Colonic mucosa (tissue), 4 donors: ENCODE data around the gene PLGLB2. TPM values are rescaled to one million over a fixed set of nuclear protein-coding genes. Genes with fewer than 3 reads are reported as not detected.
"Not testable (repeated sequence)": the region's sequence is repeated elsewhere in the genome, so short reads cannot be mapped to it uniquely, and the experiment has no call there.

Experiments used
- DNase-seq: peaks from one replicate; pipeline ENCODE4 v3.0.0-alpha.2; 2020
- H3K27ac ChIP-seq: fragments of 200-600 bp; one replicate; pipeline ENCODE4 v1.8.0; 2021
- H3K27me3 ChIP-seq: fragments of 200-600 bp; one replicate; pipeline ENCODE4 v1.8.0; 2021
- H3K36me3 ChIP-seq: fragments of 200-600 bp; one replicate; pipeline ENCODE4 v1.8.0; 2021
- H3K4me1 ChIP-seq: fragments of 200-600 bp; one replicate; pipeline ENCODE4 v1.8.0; 2021; ENCODE audit warnings: mild to moderate bottlenecking
- H3K4me3 ChIP-seq: fragments of 200-600 bp; one replicate; pipeline ENCODE4 v1.8.0; 2021
- H3K9ac ChIP-seq, 2 donors: one replicate each; pipeline ENCODE4 v1.7.0; 2013; ENCODE audit warnings: control low read depth in 2 of 2, low read depth in 2 of 2, low read length in 2 of 2
- H3K9me3 ChIP-seq: fragments of 200-600 bp; one replicate; pipeline ENCODE4 v1.8.0; 2021
- intact Hi-C: fragments of 100-400 bp; cut with DNase I; formaldehyde crosslinking; loops from one replicate; pipeline ENCODE4 v1.14.1; 2022
- total RNA-seq, 2 donors: library from RNA; stranded (reverse); fragmentation: NEBNext Ultra II Directional in 1 of 2; extraction: Animal tissue kit (Norgen Biotek cat#: 25700) in 1 of 2; gene quantifications; one replicate each; pipeline ENCODE4 v1.2.1, GENCODE V29; 2021
- donor health status: healthy.
- donor health status: DM: no; HTN: no; CAD: no.
- donor health status: DM: no; HTN: no; CAD: no.

The PLGLB2 gene
- 1 to 10 TPM in 1 of 2 donors, under 1 TPM in 1; 0.98 to 1.1 TPM for total RNA-seq

DNA sequence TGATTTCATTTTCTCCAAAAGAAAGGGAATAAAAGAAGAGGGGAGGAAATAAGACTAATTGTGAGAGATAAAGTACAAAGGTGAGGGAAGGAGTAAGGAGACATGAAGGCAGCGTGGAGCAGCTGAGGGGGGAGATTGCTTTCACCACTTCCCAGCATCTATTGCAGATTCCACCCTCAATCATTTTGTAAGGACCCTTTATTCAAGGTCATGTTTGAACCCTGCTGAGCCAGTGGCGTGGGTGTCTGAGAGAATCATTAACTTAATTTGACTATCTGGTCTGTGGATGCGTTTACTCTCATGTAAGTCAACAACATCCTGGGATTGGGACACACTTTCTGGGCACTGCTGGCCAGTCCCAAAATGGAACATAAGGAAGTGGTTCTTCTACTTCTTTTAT, at the start of gene PLGLB2:
Gene PLGLB2 (plus strand): TSS at position 297 of the 400 bp plus-strand sequence. CDS start 67 bp downstream, at position 364.
- intact Hi-C loops, DNase-seq, H3K9ac ChIP-seq: not testable (repeated sequence)

DNA sequence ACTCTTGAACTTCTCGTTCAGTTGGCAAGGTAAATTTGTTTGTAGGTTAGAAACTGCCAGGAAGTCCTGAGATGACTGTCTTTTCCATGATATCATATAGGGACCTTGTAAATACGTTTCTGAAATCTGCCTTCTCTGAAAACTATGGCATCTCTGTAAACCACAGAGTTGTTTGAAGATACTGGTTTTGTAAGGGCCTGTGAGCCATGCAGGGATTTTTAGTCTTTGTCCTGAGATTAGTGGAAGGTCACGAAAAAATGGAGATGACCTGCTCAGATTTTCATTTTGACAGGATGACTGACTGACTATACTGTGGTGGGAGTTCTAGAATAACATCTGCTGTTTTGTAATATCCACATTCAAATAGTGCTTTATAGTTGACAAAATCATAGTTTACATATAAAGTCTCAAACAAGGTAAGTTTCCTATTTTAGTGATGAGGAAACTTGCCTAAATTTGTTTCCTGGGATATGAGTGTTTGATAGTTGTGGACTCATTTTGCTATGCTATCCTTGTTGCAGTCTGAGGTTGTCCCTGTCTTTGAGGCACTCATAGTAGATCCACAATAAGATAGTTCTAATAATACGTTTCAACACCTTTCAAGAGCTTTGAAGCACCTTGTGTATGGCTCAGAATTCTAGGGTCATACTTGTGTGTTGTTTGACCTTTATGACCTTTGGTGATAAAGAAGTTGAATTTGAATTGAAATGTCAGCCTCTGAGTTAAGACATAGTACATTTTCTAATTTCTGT, 43.1 kb upstream of the PLGLB2 start:
- H3K27ac ChIP-seq, H3K9me3 ChIP-seq, H3K4me3 ChIP-seq, intact Hi-C loops, DNase-seq, H3K27me3 ChIP-seq, H3K9ac ChIP-seq, H3K4me1 ChIP-seq, H3K36me3 ChIP-seq: not testable (repeated sequence)

More for the DNA sequence above, at the start of gene PLGLB2:
- not testable (repeated sequence) for H3K9me3 ChIP-seq, H3K27me3 ChIP-seq, H3K36me3 ChIP-seq, H3K4me3 ChIP-seq, H3K27ac ChIP-seq, H3K4me1 ChIP-seq

DNA sequence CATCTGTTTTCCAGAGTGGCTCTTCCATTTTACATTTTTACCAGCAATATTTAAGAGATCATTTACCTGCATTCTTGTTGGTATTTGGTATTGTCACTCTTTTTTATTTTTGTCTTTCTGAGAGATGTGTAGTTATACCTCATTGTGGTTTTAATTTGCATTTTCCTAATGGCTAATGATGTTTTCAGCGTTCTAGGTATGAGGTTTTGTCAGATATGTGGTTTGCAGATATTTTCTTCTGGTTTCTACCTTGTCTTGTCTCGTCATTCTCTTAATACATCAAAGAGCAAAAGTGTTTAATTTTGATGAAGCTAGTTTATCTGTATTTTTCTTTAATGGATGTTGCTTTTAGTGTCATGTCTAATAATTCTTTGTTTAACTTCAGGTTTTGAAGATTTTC, 39.5 kb upstream of the PLGLB2 start:
- H3K27ac ChIP-seq, H3K36me3 ChIP-seq, intact Hi-C loops, H3K9me3 ChIP-seq, H3K27me3 ChIP-seq, H3K9ac ChIP-seq, H3K4me1 ChIP-seq, DNase-seq, H3K4me3 ChIP-seq: not testable (repeated sequence)

DNA sequence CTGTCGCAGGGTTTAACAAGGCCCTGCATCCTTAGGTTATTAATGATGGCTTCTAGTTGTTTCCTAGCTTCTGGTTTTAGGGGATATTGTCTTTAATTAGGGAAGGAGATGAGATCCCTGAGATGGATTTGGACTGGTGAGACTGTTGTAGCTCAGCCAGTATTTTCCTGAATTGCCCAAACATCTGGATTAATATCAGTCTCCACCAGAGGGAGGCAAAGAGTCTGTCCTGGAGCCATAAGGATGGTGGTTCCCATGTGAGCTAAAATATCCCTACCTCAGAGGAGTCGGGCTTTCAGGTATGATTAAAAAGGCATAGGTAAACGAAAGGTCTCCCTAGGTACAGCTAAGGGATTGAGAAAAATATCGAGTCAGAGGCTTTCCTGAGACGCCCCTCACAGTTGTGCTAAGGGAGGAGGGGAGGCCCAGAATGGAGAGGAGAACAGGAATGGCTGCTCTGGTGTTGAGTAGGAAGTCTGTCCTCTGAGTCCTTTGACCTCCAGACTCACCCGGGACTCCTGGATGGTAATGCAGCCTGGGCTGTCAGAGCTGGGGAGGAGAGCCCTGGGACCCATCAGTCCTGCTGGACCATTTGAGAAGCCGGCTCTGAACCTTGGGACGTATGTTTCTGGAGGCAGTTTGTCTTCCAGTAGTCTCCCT, 19.8 kb upstream of the PLGLB2 start:
- H3K4me1 ChIP-seq, H3K36me3 ChIP-seq, H3K4me3 ChIP-seq, intact Hi-C loops, DNase-seq, H3K9ac ChIP-seq, H3K27me3 ChIP-seq, H3K9me3 ChIP-seq, H3K27ac ChIP-seq: not testable (repeated sequence)

GRCh38 chr2:87740928-87741327, 7.0 kb upstream of the PLGLB2 start:
- H3K27me3 ChIP-seq, H3K9me3 ChIP-seq, H3K9ac ChIP-seq, H3K4me1 ChIP-seq, DNase-seq, intact Hi-C loops, H3K4me3 ChIP-seq, H3K36me3 ChIP-seq, H3K27ac ChIP-seq: not testable (repeated sequence)

DNA sequence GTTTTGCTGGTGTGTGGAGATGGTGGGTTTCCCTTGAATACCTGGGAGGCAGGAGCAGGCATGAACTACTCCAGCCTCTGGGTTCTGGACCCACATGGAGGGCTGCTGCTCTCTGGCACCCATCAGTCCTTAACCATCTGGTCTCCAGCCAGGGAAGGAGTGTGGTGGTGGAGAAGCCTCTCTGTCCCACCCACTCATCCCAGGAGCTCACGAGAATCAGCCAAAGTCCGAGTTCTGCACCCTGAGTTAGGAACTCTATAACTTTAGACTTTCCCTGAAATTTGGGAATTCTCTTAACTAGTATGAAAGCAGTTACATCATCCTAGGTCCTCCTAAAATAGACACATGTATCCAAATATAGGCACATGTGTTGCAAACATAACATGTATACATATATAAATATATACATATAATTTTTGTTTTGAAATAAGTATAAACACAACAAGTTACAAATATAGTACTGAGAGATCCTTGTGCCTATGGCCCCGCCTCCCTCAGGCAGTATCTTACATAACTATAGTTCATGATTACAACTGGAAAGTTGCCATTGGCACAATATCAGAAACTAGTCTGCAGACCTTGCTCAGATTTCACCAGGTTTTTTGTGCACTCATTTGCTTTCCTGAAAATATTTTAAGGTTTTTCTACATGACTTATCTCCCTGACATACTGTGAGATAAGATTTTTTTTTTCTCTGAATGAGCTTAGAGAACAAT, 5.3 kb upstream of the PLGLB2 start:
- H3K27ac ChIP-seq, H3K4me1 ChIP-seq, H3K36me3 ChIP-seq, H3K27me3 ChIP-seq, H3K9me3 ChIP-seq, H3K9ac ChIP-seq, H3K4me3 ChIP-seq, intact Hi-C loops, DNase-seq: not testable (repeated sequence)

GRCh38 chr2:87743638-87744037, 4.2 kb upstream of the PLGLB2 start:
- H3K9ac ChIP-seq, DNase-seq, H3K4me1 ChIP-seq, H3K4me3 ChIP-seq, intact Hi-C loops, H3K9me3 ChIP-seq, H3K27ac ChIP-seq, H3K36me3 ChIP-seq, H3K27me3 ChIP-seq: not testable (repeated sequence)

DNA sequence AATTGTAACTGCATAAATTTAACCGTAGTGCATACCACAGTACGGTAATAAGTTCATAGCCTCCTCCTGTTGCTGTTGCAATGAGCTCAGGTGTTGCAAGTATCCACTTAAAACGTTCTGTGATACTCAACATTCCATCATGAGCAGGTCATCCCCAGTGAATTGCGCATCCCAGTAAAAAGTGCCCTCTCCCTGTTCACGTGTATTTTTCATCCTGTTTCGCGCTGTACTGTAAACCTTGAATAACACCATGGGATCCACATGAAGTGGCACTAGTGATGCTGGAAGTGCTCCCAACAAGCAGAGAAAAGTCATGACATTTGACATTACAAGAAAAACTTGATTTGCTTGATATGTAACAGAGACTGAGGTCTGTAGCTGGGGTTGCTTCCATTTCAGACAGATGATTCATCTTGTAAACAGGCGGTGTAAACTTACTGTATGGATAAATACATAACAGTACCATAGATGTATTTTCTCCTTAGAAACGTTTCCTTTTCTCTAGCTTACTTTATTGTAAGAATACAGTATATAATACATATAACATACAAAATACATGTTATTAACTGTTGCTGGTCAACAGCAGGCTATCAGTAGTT, 2.4 kb upstream of the PLGLB2 start:
- H3K36me3 ChIP-seq, H3K27ac ChIP-seq, intact Hi-C loops, H3K4me1 ChIP-seq, H3K9me3 ChIP-seq, H3K4me3 ChIP-seq, DNase-seq, H3K9ac ChIP-seq, H3K27me3 ChIP-seq: not testable (repeated sequence)

DNA sequence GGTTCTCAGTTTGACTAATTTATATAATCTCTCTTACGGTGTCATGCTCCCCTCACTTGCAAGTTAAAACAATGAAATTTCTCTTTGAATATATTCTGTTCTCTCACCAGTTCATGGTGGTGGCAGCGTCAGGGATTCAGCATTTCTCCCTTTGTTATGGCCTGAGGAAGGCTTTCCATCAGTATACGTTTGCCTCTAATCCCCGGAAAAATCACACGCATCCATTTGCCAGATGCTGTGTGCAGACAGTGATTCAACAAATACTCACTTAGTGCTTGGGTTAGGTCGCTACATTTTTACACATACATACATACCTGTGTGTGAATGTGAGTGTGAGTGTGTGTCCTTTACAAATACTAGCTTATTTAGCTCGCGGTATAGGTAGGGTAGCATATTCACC, 637 bp downstream of the PLGLB2 start:
- H3K27me3 ChIP-seq: not testable (repeated sequence)

GRCh38 chr2:87750560-87750959, 2.7 kb downstream of the PLGLB2 start:
- H3K27ac ChIP-seq, H3K27me3 ChIP-seq, intact Hi-C loops, DNase-seq, H3K9me3 ChIP-seq, H3K9ac ChIP-seq, H3K36me3 ChIP-seq, H3K4me1 ChIP-seq, H3K4me3 ChIP-seq: not testable (repeated sequence)

More for the DNA sequence above, 637 bp downstream of the PLGLB2 start:
- H3K9me3 ChIP-seq, intact Hi-C loops, H3K4me1 ChIP-seq, DNase-seq, H3K27ac ChIP-seq, H3K4me3 ChIP-seq, H3K36me3 ChIP-seq, H3K9ac ChIP-seq: not testable (repeated sequence)

- DNase-seq, H3K4me1 ChIP-seq, H3K9ac ChIP-seq, H3K36me3 ChIP-seq, H3K9me3 ChIP-seq, H3K27ac ChIP-seq, H3K27me3 ChIP-seq, H3K4me3 ChIP-seq, intact Hi-C loops: not testable (repeated sequence)
These were observed 6.9 kb downstream of the PLGLB2 start for GRCh38 chr2:87754759-87755158.
